Glutamatergic neuron (in vitro differentiated cells): Measurements from ENCODE around the gene UNCX. TPM values are rescaled to one million over a fixed set of nuclear protein-coding genes. Genes with fewer than 3 reads are reported as not detected.
A peak's percentile ranks its signal among the peaks of the same experiment; 100 is the strongest.
"Not testable (repeated sequence)": the region's sequence is repeated elsewhere in the genome, so short reads cannot be mapped to it uniquely, and the experiment has no call there.

Experiments
- DNase-seq: peaks from one replicate; pipeline ENCODE4 v3.0.0; 2022
- H3K27ac Mint-ChIP-seq: one replicate; pipeline ENCODE4 v1.8.0; 2020; ENCODE audit warnings: mild to moderate bottlenecking, mixed read lengths, inconsistent platforms; ENCODE audit not compliant: unreplicated experiment
- H3K27me3 Mint-ChIP-seq: one replicate; pipeline ENCODE4 v1.8.0; 2020; ENCODE audit warnings: mild to moderate bottlenecking, moderate library complexity, mixed read lengths, inconsistent platforms; ENCODE audit not compliant: unreplicated experiment
- H3K36me3 Mint-ChIP-seq: one replicate; pipeline ENCODE4 v1.8.0; 2020; ENCODE audit warnings: mild to moderate bottlenecking, mixed read lengths, inconsistent platforms; ENCODE audit not compliant: unreplicated experiment
- H3K4me1 Mint-ChIP-seq: one replicate; pipeline ENCODE4 v1.8.0; 2020; ENCODE audit warnings: mild to moderate bottlenecking, low read depth, mixed read lengths, inconsistent platforms; ENCODE audit not compliant: unreplicated experiment
- H3K4me3 Mint-ChIP-seq: one replicate; pipeline ENCODE4 v1.8.0; 2020; ENCODE audit warnings: mild to moderate bottlenecking, mixed read lengths, inconsistent platforms; ENCODE audit not compliant: unreplicated experiment
- H3K9me3 Mint-ChIP-seq: one replicate; pipeline ENCODE4 v1.8.0; 2020; ENCODE audit warnings: mild to moderate bottlenecking, moderate library complexity, mixed read lengths, inconsistent platforms; ENCODE audit not compliant: unreplicated experiment
- CTCF ChIP-seq: fragments of 200-600 bp; sonication (generic); IDR thresholded peaks from one replicate; pipeline ENCODE4 v1.5.0; 2021; ENCODE audit not compliant: partially characterized antibody, unreplicated experiment
- total RNA-seq: library from RNA; stranded (reverse); fragmentation: NEBNext Ultra II Directional; extraction: Animal tissue kit (Norgen Biotek cat#: 25700); gene quantifications from one replicate; pipeline ENCODE4 v1.2.1, GENCODE V29; 2021; ENCODE audit not compliant: unreplicated experiment

Gene UNCX
- total RNA-seq, 1 donor from 2014 or later = 106 TPM

- Mint-ChIP-seq H3K36me3 (no peaks in the 10 kb centered on the region), H3K27me3 (peaks cover 6% of the 10 kb centered on the region), H3K4me3 (peak overlapping the region; percentile 71), H3K9me3 (no peaks in the 10 kb centered on the region), H3K4me1 (peaks cover 15% of the 10 kb centered on the region), H3K27ac (peak overlapping the region; percentile 82)
- no peak for DNase-seq
- no peak for TF ChIP-seq CTCF
These were observed 22.2 kb upstream of the UNCX start for GRCh38 chr7:1210321-1210978.

- Mint-ChIP-seq H3K4me3 (peak overlapping the region; percentile 71), H3K36me3 (no peaks in the 10 kb centered on the region), H3K27ac (peak overlapping the region; percentile 82)
These were observed 21.6 kb upstream of the UNCX start for GRCh38 chr7:1210979-1211608.

GRCh38 chr7:1211611-1212010 lies 21.1 kb upstream of the UNCX start:
- Mint-ChIP-seq H3K4me1 (peaks cover 15% of the 10 kb centered on the region), H3K27ac (no peak overlapping the region), H3K36me3 (no peaks in the 10 kb centered on the region), H3K4me3 (no peak overlapping the region), H3K9me3 (no peaks in the 10 kb centered on the region), H3K27me3 (peaks cover 6% of the 10 kb centered on the region)
- TF ChIP-seq CTCF = no peak
- DNase-seq = no peak

More at GRCh38 chr7:1210979-1211608, 21.6 kb upstream of the UNCX start:
- H3K27me3 Mint-ChIP-seq = peaks cover 6% of the 10 kb centered on the region
- peak; percentile 55 for DNase-seq
- H3K4me1 Mint-ChIP-seq = peaks cover 15% of the 10 kb centered on the region
- no peaks in the 10 kb centered on the region for H3K9me3 Mint-ChIP-seq
- no peak for TF ChIP-seq CTCF

- not testable (repeated sequence) for DNase-seq, H3K9me3 Mint-ChIP-seq, H3K36me3 Mint-ChIP-seq, H3K27me3 Mint-ChIP-seq, H3K4me3 Mint-ChIP-seq, H3K27ac Mint-ChIP-seq
- H3K4me1 Mint-ChIP-seq = peaks cover 15% of the 10 kb centered on the region
These were observed 20.6 kb upstream of the UNCX start for GRCh38 chr7:1212025-1212424.

- Mint-ChIP-seq H3K27me3 (peaks cover 3% of the 10 kb centered on the region), H3K4me1 (peaks cover 12% of the 10 kb centered on the region), H3K4me3 (no peak overlapping the region), H3K27ac (no peak overlapping the region), H3K9me3 (peaks cover 2% of the 10 kb centered on the region), H3K36me3 (no peaks in the 10 kb centered on the region)
- no peak for DNase-seq
- TF ChIP-seq CTCF = no peak
These were observed 18.2 kb upstream of the UNCX start for GRCh38 chr7:1214516-1214915.
